ENCODE measurements around the gene CCNE1.

CCNE1 gene

DNA sequence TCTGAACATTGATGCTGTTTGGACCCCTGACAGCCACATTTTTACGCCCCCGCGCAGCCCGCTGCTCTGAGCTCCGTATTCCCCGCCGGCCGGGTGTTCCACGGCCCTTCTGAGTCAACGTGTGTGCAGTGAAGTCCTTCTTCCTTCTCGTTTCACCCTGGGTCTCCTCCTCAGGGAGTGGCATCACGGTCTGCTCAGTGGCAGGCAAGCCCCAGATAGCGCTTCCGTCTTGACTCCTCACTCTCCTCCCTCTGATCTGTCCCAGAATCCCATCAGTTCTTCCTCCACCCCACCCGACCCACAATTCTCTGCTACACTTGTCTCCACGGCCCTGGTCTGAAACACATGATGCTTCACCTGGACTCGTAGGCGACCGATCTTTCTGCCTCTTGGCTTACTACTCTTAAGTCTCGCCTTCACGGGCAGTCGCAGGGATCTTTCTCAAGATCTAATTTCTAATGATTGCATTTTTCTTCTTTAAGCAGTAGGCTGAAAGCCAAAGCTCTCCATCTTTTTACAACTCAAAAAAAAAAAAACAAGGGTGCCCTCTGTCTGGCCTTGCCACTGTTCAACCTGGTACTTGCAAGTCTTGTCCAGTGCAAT, 33.9 kb downstream of the CCNE1 start:
- DNase-seq: peak; percentile 34 to 59

DNA sequence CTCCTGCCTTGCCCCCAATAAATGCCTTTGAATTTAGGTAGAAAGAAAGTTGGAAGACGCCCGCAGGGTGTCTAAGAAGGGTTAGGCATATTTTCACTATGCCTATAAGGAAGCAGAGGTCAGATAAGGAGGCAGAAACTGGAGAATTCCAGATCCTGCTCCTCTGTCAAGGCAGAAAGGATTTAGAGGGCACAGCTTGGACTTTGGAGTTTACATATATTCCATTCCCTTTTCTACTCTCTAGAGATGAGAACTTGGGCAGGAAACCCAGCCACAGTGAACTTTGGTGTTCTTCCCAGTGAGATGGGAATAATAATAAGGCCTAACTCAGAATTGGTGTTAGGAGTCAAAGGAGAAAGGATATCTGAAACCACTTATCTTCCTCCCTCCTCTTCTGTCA, 37.4 kb downstream of the CCNE1 start:
- no peak for DNase-seq

DNA sequence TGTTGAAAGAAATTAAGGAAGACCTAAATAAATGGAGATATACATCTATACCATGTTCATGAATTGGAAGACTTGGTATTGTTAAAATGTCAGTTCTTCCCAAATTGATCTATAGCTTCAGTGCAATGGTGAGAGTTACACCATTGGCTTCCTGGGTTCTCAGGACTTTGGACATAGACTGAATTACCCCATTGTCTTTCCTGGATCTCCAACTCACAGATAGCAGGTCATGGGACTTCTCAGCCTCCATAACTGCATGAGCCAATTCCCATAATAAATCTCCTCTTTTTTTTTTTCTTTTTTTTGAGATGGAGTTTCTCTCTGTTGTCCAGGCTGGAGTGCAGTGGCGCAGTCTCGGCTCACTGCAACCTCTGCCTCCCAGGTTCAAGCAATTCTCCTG, 38.7 kb downstream of the CCNE1 start:
- DNase-seq: no peak

DNA sequence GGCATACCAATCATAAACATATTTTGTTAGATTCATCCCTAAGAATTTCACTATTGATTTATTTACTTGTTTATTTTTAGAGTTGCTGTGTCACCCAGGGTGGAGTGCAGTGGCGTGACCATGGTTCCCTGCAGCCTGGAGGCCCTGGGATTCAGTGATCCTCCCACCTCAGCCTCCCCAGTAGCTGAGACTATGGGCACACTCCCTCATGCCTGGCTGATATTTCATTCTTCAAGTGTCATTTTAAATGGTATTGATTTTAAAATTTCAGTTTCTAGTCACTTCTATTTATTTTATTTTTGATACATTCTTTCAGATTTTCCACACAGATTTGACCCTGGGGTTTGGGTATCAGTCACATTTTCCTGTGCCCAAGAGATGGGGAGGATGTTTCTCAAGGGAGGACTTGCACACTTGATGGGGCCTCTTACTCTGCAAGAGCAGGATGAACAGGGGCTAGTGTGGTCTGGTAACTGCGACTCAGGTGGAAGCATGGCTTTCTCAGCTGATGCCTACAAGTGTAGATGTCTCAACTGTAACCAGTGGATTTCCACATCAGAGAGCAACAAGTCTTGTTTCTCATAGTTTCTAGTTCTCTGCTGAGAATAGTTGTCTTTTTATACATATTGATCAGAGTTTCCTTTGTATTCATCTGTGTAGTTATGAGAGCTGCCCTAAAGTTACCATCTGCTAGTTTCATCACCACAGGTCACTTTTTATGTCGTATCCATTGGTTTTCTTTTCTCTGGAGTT, 40.2 kb downstream of the CCNE1 start:
- DNase-seq: no peak

DNA sequence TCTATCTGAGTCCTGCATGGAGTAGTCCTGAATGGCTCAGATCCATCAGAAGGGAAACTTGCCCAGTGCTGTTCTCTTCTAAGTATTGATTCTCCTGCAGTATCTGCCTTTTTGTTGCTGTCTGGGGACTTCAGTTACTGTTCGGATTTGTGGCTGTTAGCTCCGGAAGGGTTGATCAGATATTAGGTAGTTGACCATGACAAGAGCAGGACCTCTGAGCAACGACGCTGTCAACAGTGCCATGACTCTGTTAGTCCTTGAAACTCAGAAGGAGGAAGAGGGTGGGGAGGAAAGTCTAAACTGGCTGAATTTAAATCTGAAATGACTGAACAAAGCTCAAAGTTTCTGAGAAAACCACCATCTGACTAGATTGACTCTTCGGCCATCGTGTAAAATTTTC, 42.2 kb downstream of the CCNE1 start:
- no peak for DNase-seq

DNA sequence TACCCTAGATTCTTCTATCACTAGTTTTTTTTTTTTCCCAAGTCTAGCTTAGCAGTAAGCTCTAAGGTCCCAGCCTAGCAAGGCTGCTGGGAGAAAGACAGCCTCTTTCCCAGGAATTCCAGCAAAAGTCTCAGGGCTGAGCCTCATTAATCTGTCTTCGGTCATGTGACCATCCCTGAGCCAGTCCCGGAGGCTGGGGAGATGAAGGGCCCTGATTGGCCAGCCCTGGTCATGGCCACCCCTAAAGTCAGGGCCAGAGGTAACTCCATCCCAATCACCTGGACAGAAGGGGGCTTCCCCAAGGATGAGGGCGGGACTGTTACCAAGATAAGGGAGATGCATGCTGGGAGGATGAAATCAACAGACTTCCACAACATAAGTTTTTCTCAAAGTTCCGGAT, 43.3 kb downstream of the CCNE1 start:
- no peak for DNase-seq

DNA sequence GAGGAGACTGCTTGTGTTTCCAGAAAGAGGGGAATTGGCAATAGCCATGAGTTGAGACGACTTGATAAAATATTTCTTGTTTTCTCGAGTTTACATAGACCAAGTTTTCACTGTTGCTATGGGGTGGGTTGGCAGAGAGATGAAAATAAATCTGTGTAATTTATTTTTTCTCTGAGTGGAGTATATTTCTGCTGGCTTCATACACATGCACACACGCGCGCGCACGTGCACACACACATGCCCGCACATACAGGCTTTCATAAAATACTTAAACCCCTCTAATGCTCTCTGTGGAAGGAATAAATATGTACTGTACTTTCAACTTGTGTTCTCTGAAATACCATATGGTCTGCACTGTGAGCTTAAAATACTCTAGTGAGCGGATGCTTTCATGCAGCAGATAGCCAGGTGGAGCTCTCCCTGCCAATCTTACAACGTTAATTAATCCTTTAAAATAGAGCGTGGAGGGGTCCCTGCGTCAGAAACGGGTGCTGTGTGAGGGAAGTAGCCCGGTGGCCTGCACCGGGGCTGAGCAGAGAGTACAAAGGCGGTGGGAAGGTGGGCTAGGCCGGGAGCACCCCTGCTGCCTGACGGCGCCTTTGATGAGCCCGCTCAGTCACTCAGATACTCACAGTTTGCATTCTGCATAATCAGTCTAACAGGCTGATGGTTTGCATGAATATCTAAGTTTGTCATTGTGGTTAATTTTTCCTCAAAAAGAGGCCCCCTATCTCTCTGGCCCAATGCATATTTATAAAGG, 44.1 kb downstream of the CCNE1 start:
- no peak for DNase-seq

DNA sequence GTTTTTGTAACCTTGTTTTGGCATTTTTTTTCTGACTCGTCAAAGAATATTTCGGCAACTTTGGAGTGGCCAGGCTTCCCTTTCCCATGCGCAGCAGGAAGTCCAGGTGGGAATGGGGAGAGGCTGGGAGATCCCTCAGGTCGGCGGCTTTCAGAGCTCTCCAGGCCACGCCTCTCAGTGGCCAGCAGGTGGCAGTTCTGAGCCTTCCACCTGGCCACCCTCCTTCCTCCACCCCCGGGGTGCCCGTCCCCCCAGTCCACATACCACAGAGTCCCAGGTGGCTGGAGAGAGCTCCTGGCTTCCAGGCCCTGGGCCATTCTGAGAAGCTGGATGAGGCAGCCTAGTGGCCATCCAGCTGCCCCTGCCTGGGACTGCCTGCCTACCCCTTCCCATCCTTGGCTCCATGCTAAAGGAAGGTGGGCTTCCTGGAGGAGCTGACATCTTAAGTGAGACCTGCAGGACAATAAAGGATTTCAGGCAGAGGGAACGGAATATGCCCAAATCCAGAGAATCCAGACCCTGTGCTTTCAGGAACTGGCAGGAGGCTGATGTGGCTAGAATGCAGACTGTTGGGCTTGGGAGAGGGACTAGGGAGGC, 46.3 kb downstream of the CCNE1 start:
- DNase-seq: no peak

DNA sequence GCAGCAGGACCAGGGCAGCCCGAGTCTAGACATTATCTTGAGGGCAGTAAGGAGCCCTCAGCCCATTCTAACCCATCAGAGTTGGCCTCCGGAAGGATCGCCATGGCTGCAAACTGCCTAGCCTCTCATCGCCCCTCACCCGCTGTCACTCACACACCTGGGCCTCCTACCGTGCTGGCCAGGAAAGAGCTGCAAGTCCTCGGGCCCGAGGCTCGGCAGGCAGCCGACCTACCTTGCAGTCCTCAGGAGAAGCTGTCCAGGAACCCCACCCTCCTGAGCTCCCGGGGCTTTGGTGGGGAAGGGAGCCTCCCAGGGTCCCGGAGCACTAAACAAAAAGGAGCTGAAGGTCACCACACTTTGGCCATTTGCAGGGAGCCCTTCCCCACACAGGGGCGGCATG, 46.8 kb downstream of the CCNE1 start:
- DNase-seq: no peak

DNA sequence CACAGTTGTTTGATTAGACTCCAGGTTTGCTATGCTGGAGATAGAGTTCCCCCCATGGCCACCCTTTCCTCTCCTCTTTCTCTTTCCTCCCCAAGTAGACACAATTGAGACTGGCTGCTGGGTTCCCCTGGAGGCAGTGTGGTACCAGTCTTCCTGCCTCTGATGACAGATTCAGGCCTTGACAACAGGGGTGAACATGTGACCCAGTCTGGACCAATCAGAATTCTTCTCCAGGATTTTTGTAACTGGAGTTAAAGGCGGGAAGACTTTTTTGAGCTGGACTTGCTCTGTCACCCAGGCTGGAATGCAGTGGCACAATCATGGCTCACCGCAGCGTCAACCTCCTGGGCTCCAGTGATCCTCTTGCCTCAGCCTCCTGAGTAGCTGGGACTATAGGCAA, 48.7 kb downstream of the CCNE1 start:
- peak in 1 of 2 donors; percentile 7 for DNase-seq

DNA sequence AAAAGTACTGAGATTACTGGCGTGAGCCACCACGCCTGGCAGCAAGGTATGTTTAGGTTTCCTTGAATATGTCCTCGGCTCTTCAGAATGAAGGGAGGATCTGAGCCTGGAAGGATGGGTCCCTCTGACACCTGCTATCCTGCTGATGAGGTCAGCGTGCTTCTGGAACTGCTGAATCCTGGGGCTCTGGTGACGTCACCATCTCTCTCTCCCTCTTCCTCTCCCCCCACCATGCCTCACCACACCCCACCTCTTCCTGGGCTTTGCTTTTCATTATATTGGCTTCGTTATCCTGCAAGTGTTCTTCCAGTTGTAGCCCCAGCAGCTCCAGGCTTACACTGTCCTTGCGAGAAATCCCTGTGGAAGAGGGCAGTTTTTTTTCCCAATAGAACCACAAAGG, 49.8 kb downstream of the CCNE1 start:
- no peak for DNase-seq

DNA sequence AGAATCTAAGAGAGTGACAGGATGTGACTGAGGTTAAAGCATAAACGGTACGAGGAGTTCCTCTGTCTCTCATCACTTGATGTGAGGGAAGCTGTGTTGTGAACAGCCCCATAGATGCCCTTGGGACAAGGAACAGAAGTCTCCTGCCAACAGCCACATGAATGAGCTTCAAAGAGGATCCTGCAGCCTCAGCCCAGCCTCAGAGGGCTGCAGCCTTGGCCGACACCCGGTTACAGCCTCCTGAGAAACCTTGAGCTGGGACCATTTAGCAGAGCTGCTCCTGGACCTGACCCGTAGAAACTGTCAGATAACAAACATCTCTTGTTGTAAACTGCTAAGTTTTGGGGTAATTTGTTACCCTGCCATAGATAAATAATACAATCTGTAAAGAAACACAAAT, 54.2 kb downstream of the CCNE1 start:
- no peak for DNase-seq

DNA sequence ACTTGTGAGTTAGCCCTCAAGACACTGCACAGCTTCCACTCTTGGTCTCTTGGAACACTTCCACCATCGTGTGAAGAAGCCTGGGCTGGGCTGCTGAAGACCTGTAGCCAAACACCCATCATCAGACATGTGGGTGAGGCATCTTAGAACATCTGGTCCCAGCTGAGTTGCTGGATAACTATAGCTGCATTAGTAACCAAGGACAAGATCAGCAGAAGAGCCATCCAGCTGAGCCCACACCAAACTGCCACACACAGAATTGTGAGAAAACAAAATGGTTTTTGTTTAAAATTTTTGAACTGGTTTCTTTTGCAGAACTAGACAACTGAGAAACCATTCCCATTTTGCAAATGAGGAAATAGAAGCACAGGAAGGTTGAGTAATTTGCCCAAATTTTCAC, 56.2 kb downstream of the CCNE1 start:
- no peak for DNase-seq

DNA sequence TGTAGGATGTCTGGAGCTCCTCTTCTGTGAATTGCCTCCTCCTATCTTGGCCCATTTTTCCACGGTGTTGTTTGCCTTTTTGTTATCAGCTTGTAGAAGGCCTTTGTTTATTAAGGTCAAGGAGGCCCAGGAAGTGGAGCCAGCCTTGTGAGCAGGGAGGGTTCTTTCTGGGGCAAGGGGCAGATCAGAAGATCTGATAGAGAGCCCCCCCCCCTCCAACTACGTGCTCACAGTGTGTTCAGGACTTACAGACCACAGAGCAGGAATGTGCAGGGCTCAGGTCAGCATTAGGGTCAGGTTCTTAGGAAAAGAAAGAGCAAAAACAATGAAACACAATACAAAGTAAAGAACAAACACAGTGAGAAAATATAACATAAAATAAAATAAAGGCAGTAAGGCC, 59.4 kb downstream of the CCNE1 start:
- DNase-seq: no peak

DNA sequence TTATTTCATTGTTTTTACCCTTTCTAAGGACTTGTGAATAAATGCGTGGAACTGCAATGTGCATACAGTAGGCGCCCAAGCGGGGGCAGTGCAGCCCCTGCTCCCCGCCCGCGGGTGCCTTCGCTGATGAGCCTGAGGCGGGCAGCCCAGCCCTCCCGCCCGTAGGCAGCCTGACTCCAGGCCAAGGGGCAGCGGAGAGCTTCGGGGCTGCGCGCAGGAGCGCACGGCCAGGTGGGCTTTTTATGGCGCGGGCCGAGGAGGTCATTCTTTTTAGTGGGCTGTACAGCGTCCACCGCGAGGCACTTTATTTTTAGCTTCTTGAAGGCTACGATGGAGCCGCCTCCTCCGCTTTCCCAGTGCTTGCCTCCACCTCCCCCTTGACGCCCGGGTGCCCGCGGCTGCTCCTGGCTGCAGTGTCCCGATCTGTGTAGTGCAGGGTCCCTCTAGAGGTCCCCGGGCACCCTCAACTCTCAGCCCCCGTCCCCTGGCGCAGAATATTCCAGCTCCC, 60.5 kb downstream of the CCNE1 start:
- peak in 1 of 2 donors; percentile 22 for DNase-seq

DNA sequence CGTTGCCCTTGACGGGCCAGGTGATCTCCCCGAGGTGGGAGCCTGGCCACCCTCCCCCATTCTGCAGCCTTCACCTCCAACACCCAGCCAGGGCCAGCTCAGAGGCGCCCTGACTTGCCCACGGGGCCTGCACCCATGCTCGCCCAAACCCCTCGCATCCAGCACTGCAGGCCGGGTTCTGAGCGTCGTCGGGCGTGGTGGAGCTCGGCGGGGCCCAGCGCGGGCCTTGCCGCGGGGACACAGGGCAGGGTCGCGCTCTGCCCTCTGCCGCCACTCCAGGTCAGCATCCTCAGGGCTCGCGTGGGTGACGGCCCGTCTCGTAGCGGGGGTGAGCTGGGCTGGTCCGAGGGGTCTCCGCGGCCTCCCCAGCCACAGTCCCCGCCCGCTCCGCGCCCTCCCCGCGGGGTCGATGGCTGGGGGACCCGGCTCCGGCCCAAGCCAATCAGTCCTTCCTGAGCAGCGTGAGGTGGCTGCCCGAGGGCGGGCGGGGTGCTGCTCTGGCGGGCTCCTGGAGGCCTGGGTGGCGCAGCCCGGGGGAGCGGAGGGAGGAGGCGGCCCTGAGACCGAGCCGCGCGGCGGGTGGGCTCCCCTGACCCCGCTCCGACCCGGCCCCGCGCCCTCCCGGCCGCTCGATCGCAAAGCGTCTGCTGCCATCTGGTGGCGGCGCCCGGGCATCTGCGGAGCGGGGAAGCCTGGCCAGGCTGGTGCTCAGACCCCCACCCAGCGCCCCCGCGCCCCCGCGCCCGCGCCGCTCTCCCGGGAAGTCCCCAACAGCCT, 61.4 kb downstream of the CCNE1 start:
- DNase-seq: peak; percentile 12 to 40

All from inflammatory macrophage treated with lipopolysaccharide for 1 hour (primary cell).